ENCODE measurements around the gene PYGB.

Gene PYGB

GRCh38 chr20:25283221-25283951 lies 35.5 kb downstream of the PYGB start:
- no peak for DNase-seq (ENCODE audit: low read depth in 3 of 3)

DNA sequence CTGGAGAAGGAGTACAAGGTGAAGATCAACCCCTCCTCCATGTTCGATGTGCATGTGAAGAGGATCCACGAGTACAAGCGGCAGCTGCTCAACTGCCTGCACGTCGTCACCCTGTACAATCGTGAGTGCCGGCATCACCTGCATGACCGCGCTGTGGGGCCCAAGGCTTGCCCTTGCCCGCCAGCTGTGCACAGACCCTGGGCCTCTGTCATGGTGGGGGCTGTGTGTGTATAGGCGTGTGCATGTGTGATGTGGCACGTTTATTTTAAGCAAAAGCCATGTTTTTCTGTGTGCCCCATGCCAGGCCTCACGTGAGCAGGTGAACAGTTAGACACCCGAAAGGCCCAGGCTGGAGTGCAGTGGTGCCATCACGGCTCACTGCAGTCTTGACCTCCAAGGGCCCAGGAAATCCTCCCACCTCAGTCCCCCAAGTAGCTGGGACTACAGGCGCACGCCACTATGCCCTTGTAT lies 36.3 kb downstream of the PYGB start:
- no peak for DNase-seq (ENCODE audit: low read depth in 3 of 3)

DNA sequence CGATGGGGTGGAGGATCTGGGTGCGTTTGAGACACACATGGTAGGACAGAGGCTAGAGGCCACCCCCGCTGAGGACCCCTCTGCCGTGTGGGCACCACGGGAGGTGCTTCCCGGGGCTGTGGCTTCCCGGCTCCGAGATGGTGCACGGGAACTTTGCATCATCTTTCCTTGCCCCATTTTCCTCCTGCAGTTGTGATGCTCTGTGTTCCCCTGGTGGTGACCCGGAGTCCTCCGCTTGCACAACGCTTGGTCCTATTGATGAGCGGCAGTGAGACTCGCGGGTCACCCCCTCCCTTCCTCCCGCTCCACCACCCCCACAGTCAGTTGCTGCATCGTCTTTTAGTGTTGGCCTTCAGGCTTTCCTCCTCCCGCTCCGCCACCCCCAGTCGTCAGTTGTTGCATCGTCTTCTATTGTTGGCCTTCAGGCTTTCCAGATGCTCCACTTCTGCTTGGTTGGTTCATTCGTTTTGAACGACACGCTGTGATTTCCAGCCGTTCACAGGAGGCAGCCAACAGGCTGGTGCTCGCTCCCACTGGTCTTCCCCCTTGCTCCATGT lies 37.3 kb downstream of the PYGB start:
- DNase-seq (ENCODE audit: low read depth in 3 of 3), result no peak

DNA sequence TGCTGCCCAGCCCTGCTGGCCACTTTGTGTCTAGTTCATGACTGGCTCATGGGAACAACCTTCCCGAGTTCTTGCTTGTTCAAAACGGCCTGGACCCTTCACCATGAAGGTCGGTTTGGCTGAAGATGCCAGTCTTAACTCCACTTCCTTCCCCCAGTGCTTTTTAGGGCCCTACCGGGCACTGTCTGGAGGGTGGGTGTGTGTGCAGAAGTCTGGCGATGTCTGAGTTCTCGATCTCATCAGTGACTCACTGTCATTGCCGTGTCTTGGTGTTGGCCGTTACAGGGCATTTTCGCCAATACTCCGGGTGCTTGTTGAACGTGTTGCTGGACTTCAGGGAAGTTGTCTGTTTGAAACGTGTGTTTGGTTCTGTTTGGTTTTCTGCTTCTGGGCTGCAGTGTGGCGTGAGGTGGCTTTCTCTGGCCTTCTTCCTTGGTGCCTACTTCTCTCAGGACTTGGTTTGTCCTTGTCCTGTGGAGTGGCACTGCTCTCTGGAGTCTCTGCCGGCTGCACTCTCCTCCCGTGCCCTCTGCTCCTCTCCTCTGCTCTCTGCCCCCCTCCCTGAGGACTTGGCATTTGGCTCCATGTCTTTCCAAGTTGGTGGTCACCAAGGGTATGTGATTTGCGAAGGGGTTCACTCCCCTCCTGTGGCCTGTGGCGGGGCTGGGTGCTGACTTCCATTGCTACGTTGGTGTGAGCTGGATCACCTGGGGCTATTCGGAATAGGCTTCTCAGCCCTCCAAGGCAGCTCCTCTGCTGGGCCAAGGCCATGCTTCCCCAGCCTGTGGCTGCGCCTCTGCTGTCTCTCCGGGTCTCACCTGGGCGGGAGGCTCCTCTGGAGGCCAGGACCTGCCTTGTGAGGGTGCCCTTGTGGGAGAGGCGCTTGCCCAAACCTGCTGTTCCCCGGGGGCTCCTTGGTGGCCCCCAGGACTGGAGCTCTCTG lies 38.2 kb downstream of the PYGB start:
- DNase-seq (ENCODE audit: low read depth in 3 of 3), result no peak

GRCh38 chr20:25286917-25287316 lies 39.0 kb downstream of the PYGB start:
- no peak for DNase-seq (ENCODE audit: low read depth in 3 of 3)

DNA sequence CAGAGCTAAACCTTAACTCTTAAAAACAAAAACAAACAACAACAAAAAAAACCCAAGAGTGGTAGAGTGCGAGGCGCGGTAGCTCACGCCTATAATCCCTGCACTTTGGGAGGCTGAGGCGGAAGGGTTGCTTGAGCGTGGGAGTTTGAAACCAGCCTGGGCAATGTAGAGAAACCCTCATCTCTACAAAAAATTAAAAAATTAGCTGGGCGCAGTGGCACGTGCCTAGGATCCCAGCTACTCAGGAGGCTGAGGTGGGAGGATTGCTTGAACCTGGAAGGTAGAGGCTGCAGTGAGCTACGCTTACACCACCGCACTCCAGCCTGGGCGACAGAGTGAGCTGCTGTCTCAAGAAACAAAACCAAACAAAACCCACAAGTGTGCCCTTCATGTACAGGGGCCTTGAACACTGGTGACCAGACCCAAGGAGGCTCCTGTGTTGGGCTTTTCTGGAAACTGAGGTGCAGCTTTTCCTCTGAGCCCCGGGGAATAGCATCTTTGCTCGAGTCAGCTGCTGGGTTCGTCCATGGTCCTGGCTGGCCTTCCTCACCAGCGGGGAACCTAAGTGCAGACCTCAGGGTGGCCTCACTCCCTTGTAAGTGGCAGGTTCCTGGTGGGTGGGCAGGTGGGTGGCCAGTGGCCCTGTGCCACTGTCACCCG lies 39.9 kb downstream of the PYGB start:
- DNase-seq (ENCODE audit: low read depth in 3 of 3), result no peak

GRCh38 chr20:25288291-25289181 lies 40.7 kb downstream of the PYGB start:
- no peak for DNase-seq (ENCODE audit: low read depth in 3 of 3)

DNA sequence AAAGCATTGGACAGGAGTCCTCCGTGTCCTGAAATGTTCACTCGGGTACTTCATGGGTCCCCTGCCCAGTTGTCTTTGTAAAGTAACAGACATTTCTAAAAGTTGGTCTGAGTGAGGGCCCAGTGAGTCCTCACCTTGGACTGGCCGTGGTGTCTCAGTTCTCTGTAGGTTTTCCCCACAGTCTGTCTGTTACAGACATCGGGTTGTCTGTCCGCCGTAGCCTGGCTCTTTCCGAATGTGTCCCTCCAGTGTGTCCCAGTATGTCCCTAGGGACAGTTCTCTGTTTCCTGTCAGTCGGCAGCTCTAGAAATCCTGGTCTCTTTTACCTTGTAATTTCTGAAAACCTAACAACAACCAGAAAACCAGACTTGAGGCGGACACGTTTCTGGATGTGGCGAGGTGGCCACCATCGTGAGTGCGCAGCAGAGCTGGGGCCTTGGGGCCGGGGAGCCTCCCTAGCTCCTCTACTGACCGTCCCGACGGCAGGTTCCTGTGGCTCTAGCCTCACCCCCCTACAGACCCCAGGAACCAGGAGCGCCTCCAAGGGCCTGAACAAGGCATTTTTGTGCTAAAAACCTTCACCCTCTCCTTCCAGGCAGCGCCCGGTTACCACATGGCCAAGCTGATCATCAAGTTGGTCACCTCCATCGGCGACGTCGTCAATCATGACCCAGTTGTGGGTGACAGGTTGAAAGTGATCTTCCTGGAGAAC lies 42.2 kb downstream of the PYGB start:
- no peak for DNase-seq (ENCODE audit: low read depth in 3 of 3)

DNA sequence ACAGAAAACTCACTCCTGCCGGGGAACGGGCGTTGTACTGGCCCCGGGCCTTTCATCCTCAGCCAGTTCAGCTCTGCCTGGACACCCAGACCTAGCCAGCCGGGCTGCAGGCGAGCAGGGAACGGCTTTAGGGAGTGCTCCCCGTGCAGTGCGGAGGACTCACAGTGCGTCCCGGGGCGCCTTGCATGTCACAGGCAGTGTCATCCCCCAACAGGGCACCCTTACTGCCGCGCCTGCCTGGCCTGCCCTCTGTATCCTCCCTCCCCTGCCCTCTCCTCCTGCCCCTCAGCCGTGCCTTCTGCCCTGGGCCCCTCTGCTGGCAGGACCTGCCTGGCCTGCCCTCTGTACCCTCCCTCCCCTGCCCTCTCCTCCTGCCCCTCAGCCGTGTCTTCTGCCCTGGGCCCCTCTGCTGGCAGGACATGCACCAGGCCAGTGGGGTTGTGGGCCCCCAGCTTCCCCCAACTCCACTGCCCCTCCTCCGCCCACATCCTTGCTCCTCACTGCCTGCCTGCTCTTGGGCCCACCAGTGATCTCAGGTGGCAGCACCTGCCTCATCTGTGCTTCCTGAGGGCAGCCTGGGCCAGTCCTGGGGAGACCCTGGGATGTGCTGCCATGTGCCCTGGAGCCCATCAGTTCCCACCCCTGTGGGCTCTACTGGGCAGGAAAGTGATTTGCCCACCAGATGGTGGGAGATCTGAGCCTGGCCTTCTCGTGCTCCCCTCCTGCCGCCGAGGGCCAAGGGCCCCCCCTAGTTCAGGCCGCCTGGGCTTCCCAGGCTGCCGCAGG lies 43.0 kb downstream of the PYGB start:
- DNase-seq (ENCODE audit: low read depth in 3 of 3), result no peak

- DNase-seq (ENCODE audit: low read depth in 3 of 3), result no peak
Observed at GRCh38 chr20:25291432-25292133, 43.7 kb downstream of the PYGB start.

- DNase-seq (ENCODE audit: low read depth in 3 of 3), result no peak
Observed at GRCh38 chr20:25292176-25292891, 44.4 kb downstream of the PYGB start.

DNA sequence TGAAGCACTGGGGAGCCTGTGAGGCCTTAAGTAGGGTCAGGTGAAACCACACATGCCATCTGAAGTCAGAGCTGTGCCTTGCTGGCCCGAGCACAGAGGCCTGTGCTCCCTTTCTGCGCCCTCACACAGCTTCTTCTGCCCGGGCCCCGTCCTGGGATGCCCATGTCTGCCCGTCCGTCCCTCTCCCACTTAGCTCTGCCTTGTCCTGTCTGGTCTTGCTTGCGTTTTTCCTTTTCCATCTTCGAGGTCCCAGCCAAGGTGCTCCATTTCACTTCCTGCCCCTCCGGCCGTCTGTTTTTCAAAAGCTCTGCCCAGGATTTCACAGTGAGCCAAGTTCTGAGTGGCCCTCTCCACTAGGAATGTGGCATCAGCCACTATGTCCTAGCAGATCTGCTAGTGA lies 45.6 kb downstream of the PYGB start:
- no peak for DNase-seq (ENCODE audit: low read depth in 3 of 3)

DNA sequence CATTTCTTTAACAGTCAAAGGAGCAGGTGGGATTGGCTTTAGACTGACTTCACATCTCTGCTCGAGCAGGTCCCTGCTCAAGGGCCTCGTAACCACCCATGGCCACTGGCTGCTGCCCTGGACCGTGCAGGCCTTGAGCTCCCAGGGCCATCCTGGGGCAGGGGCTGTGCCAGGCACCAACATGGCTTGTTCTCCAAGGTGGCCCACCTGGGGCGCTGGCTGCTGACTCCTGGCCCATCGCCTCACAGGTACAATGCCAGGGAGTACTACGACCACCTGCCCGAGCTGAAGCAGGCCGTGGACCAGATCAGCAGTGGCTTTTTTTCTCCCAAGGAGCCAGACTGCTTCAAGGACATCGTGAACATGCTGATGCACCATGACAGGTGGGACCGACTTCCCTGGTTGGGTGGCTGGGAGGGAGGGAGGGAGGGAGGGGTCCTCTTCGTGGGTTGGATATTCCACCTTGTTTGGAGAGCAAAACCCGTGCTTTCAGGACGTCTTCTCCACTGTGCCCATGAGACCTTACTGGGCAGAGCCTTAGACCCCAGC lies 46.1 kb downstream of the PYGB start:
- DNase-seq (ENCODE audit: low read depth in 3 of 3), result no peak

- peak; percentile 13 to 55 (median 18) for DNase-seq (ENCODE audit: low read depth in 3 of 3)
Observed at GRCh38 chr20:25294459-25295385, 46.8 kb downstream of the PYGB start.

DNA sequence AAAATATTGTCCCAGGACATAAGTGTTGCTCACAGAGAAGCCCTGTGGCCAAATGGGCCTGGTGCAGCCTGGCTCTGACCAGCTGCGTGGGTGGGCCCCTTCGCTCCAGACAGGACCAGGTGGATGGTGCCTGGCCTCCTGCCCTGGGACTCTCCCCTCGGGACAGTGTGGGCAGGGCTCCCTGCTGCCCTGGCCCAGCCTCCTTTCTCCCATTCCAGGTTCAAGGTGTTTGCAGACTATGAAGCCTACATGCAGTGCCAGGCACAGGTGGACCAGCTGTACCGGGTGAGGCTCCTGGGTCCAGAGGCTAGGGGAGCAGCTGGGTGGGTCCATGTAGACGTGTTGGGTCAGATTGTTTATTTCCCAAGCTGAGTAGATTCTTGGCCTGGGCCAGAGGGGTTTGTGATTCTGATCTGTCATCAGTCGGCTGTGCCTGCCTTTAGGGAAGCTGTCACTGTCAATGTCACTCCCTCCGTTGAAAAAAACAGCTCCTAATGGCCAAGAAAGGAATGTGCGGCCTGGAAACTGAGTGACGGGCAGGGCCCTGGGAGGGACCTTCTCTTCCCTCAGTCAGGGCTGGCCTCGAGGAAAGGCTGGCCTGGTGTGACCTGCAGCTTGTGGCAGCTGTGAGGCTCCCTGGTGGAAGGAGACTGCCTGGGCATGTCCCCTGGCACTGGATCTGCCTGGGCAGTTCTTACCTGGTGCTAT lies 47.7 kb downstream of the PYGB start:
- no peak for DNase-seq (ENCODE audit: low read depth in 3 of 3)
